ENCODE data around the gene KANTR. TPM values are rescaled to one million over a fixed set of nuclear protein-coding genes. Genes with fewer than 3 reads are reported as not detected.

Gene KANTR
- total RNA-seq (2021; ENCODE audit: unreplicated experiment) = 6.8 TPM
- 3.2 TPM for polyA plus RNA-seq (2012; ENCODE audit: insufficient read length)
- percentile 64 among the genes with signal in this experiment for Bru-seq, nascent RNA
- BruChase-seq, experiment 1, labeled RNA remaining after a 2-hour chase = percentile 62 among the genes with signal in this experiment
- percentile 63 among the genes with signal in this experiment for BruChase-seq, experiment 2, labeled RNA remaining after a 6-hour chase
- long read RNA-seq, full-length matches to known transcripts = 1 of 9 reads
- long read RNA-seq, partial matches to known transcripts = 2 of 9 reads
- long read RNA-seq, other reads (novel, unspliced or antisense) = 6 of 9 reads

- intact Hi-C loops (cut with micrococcal nuclease; ENCODE audit: unreplicated experiment) = loop anchor here (1.0 kb wide), 1 partner anchor 23 kb away; no protein-coding TSS in a partner anchor
- H3K36me3 ChIP-seq (ENCODE audit: control insufficient read depth, insufficient read depth, low read length) = no peaks in the 10 kb centered on the region; the same call in 1 of the 2 replicates
- BruUV-seq (replicated peaks) = no TSS peak
- H3K9me3 ChIP-seq (ENCODE audit: control insufficient read depth, insufficient read depth, low read depth, low read length) = no peaks in the 10 kb centered on the region
- peak; percentile 93 for ATAC-seq
- peaks cover 6% of the 10 kb centered on the region; the same call in 1 of the 2 replicates for H3K4me1 ChIP-seq (ENCODE audit: control insufficient read depth, insufficient read depth, low read length)
- ChIA-PET POLR2A (interaction anchor here (0.7 kb wide), 1 partner anchor 29 kb away, joined by 4 read pairs; no protein-coding TSS in a partner anchor), CTCF (no interaction called here)
- DNase-seq (ENCODE audit: low read depth, low spot score) = peak; percentile 88
- no peak for TF ChIP-seq CTCF (IDR thresholded peaks at IDR 0.05)
- 0 out of 2 replicates have a peak, but pooled peaks have one; percentile 15 for TF ChIP-seq SIN3A (IDR thresholded peaks at IDR 0.05; ENCODE audit: borderline replicate concordance, insufficient read depth, low read depth, low read length)
- in situ Hi-C loops (cut with HindIII; ENCODE audit: low pct_unique_long_range_greater_than_20kb, low sequenced_read_pairs) = no loop called here
- peak within 1 kb of the TSS; percentile 72 to 93 for H3K4me3 ChIP-seq (ENCODE audit: low read depth in 2 of 2, low read length in 2 of 2)
- peak within 1 kb of the TSS; percentile 83 for H3K27ac ChIP-seq (ENCODE audit: low read length)
- H3K27me3 ChIP-seq (ENCODE audit: control insufficient read depth, insufficient read depth, low read length) = no peaks in the 10 kb centered on the region
These were observed at the start of gene KANTR for GRCh38 chrX:53093748-53094581. Gene KANTR (plus strand): TSS chrX:53094142. CDS start chrX:53124273, 30,131 bp downstream.

DNA sequence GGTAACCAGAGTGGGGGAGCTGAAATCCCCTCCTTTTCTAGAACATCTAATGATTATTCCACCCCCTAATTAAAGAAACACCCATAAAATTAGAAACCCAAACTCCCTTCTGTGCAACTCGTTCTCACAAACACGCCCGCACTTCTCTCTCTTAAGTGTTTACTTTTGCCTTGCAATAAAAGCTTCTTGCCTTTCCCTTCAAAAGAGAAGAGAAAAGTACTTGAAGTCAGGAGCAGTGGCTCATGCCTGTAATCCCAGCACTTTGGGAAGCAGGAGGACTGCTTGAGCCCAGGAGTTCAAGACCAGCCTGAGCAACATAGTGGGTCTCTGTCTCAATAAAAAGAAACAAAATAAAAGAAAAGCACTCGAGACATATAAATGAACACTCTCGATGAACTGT is 48.9 kb upstream of the KANTR start:
- DNase-seq (ENCODE audit: low read depth, low spot score) (no peak), ATAC-seq (no peak)
- in situ Hi-C loops (cut with HindIII; ENCODE audit: low pct_unique_long_range_greater_than_20kb, low sequenced_read_pairs) = no loop called here
- intact Hi-C loops (cut with micrococcal nuclease; ENCODE audit: unreplicated experiment) = no loop called here
- Histone ChIP-seq H3K4me1 (ENCODE audit: control insufficient read depth, insufficient read depth, low read length) (no peaks in the 10 kb centered on the region), H3K9me3 (ENCODE audit: control insufficient read depth, insufficient read depth, low read depth, low read length) (no peaks in the 10 kb centered on the region), H3K27me3 (ENCODE audit: control insufficient read depth, insufficient read depth, low read length) (peaks cover 4% of the 10 kb centered on the region), H3K36me3 (ENCODE audit: control insufficient read depth, insufficient read depth, low read length) (no peaks in the 10 kb centered on the region; the same call in 1 of the 2 replicates), H3K27ac (ENCODE audit: low read length) (no peak overlapping the region), H3K4me3 (ENCODE audit: low read depth in 2 of 2, low read length in 2 of 2) (no peak overlapping the region)
- BruUV-seq (replicated peaks) = no TSS peak
- TF ChIP-seq REST (IDR thresholded peaks at IDR 0.05; ENCODE audit: insufficient read depth in 1 of 2, low read depth in 2 of 2, low read length in 1 of 2) (no peak), TCF7L2 (IDR thresholded peaks at IDR 0.05; ENCODE audit: low read depth, low read length) (no peak), POLR2AphosphoS5 (IDR thresholded peaks at IDR 0.05; ENCODE audit: low read depth, low read length) (no peak), SIN3A (IDR thresholded peaks at IDR 0.05; ENCODE audit: borderline replicate concordance, insufficient read depth, low read depth, low read length) (no peak), CTCF (IDR thresholded peaks at IDR 0.05) (no peak)
- POLR2A ChIA-PET = no interaction called here
- CTCF ChIA-PET = no interaction called here
